GM19193 (cell line): ENCODE results near the gene RPS6KL1.

Source experiments
- POLR2A ChIP-seq: IDR thresholded peaks from 4 replicates; pipeline ENCODE4 v1.6.1; 2011; ENCODE audit not compliant: insufficient read depth, insufficient read length; ENCODE audit errors: extremely low read depth

Gene RPS6KL1

GRCh38 chr14:74954947-74955228, 31.8 kb upstream of the RPS6KL1 start:
- TF ChIP-seq POLR2A = no peak

- TF ChIP-seq POLR2A = no peak
Observed at GRCh38 chr14:74954232-74954946, 31.3 kb upstream of the RPS6KL1 start.

GRCh38 chr14:74953686-74954085, 30.6 kb upstream of the RPS6KL1 start:
- TF ChIP-seq POLR2A = no peak

- no peak for TF ChIP-seq POLR2A
Observed at GRCh38 chr14:74952697-74953484, 29.8 kb upstream of the RPS6KL1 start.

- TF ChIP-seq POLR2A = no peak
Observed at GRCh38 chr14:74952180-74952665, 29.2 kb upstream of the RPS6KL1 start.

- TF ChIP-seq POLR2A = no peak
Observed at GRCh38 chr14:74951443-74952179, 28.6 kb upstream of the RPS6KL1 start.

GRCh38 chr14:74950795-74951442, 27.9 kb upstream of the RPS6KL1 start:
- no peak for TF ChIP-seq POLR2A

- no peak for TF ChIP-seq POLR2A
Observed at GRCh38 chr14:74949859-74950573, 27.0 kb upstream of the RPS6KL1 start.

- TF ChIP-seq POLR2A = no peak
Observed at GRCh38 chr14:74949191-74949601, 26.1 kb upstream of the RPS6KL1 start.

- no peak for TF ChIP-seq POLR2A
Observed at GRCh38 chr14:74948228-74949175, 25.4 kb upstream of the RPS6KL1 start.

GRCh38 chr14:74947353-74948227, 24.5 kb upstream of the RPS6KL1 start:
- TF ChIP-seq POLR2A = no peak

GRCh38 chr14:74946659-74947281, 23.7 kb upstream of the RPS6KL1 start:
- no peak for TF ChIP-seq POLR2A
